Activated CD4-positive, alpha-beta T cell treated with anti-CD3 and anti-CD28 coated beads, Interleukin-2, amount 50 U/mL, for 48 hours (primary cell): ENCODE results near the gene DLG2.

ENCODE experiments used
- DNase-seq, 2 experiments: peaks; one replicate each; pipeline ENCODE4 v3.0.0-alpha.2; 2020

The DLG2 gene

DNA sequence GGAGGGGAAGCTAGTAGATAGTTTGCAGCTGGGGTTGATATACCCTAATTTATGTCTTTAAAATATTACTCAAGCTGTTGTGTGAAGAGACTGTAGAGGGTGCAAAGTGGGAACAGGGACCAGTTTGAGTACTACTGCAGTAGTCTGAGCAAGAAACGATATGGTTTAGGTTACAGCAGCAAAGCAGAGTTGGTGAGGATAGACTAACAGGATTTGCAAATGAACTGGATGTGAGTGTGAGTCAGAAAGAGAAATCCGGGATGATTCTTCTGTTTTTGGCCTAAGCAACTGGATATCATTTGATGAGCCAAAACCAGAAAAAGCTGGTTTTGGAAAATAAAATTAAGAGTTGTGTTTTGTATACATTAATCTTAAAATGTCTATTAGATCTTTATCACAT lies 1591.5 kb downstream of the DLG2 start:
- DNase-seq: no peak

DNA sequence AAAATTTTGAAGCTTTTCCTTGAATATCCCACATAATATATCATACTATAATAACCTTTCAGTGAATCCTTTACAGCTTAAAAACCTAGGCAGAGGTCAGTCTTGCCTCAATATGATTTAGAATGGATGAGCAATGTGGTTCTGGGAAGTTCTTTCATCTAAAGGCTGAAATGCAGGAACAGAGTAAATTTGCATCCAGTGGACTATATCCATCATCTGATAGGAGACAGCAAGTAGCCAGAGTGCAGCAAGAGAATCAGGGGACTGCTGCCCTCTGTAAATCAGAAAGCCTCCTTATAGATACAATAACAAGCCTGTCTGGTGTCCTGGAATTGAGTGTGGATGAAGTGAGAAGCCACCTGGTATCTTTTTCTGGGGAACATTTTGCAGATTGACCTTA lies 1592.7 kb downstream of the DLG2 start:
- DNase-seq: no peak

DNA sequence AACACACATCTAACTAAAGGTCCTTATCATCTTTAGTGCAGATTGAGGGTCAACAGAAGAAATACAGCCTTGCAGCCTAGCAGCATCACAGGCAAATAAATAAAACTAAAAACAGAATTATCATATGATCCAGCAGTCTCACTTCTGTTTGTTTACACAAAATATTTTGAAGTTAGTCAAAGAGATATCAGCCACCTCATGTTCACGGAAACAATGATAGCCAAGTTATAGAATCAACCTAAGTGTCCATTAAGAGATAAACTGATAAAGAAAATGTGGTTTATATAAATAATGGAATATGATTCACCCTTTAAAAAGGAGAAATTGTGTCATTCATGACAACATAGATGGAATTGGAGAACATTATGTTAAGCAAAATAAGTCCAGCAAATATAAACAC lies 1602.9 kb downstream of the DLG2 start:
- no peak for DNase-seq

DNA sequence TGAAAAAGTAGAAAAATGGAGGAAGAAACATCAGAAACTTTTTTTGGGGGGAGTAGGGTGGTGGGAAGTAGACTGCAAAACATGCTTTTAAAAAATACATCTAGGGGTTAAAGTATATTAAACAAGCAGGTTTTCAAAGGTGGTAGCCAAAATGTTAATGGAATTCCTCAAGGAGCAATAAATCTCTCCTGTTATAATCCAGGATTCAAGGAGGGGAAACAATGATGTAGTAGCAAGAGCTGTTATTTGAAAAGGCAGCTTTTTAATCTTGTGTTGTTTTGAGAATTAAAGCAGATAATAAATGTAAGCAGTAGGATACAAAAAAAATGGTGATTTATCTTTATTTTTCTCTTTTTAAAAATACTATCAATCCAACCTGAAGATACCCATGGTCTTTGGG lies 1604.4 kb downstream of the DLG2 start:
- DNase-seq: no peak

GRCh38 chr11:84022201-84022600 lies 1604.9 kb downstream of the DLG2 start:
- DNase-seq: no peak

DNA sequence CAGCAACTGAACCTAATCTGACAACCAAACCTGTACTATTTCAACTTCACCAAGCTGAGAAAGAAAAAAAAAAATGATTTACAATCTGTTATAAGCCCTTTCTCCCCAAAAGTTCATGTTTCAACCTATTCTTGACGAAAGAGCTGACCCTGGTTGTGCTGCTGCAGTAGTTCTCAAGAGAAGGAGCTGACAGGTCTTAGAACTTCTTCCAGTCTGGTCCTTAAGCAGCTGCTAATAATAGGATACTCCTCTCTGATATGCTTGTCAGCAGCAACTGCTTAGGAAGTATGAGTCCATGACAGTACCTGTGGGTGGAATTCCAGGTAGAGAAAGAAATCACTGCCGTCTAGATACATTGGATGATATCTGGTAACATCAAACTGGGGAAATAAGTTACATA lies 1605.9 kb downstream of the DLG2 start:
- DNase-seq: no peak

GRCh38 chr11:84019571-84020194 lies 1607.5 kb downstream of the DLG2 start:
- DNase-seq: no peak

DNA sequence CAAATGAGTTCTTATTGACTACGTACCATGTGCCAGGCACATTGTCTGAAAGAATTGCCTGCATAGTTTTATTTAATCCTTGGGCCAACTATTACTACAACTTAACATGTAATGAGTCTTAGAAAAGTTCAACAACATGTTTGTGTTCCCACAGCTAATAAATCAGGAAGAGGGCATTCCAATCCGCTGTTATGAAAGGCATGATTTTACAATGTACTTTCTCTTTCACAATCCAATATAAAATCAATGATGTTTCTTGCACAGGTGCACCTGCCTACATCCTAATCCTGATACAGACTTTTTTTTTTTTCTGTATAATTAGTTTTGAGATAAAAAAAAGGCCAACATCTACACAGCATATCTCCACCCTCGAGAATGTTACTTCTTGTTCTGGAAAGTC lies 1612.6 kb downstream of the DLG2 start:
- DNase-seq: no peak

DNA sequence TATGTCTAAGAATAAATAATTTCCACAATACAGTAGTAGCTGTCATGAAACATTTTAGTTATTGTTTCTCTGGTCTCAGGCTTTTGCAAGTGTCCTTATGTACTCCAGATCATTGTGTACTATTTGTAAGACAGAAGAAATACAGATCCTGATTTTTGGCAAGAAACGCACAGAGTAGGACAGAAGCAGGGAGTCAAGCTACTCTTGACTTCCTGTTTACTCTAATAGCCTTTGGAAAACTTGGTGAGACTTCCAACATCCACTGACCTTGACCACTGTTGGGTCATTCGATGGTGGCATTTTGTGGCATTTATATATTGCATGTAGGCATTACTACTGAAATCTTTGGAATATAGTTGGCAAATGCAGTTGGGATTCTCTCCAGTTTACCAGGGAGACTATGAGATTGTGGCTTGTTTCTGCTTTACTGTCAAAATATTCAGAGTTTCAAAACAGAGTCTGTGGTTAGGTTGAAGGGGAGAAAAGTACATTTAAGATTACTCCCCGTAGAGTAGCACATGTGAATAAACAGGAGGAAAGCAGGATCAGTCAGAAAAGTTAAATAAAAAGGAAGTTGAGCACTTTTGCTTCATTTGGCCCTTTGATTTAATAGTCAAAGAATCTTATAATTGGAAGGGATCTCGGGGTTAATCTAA lies 1614.8 kb downstream of the DLG2 start:
- no peak for DNase-seq

DNA sequence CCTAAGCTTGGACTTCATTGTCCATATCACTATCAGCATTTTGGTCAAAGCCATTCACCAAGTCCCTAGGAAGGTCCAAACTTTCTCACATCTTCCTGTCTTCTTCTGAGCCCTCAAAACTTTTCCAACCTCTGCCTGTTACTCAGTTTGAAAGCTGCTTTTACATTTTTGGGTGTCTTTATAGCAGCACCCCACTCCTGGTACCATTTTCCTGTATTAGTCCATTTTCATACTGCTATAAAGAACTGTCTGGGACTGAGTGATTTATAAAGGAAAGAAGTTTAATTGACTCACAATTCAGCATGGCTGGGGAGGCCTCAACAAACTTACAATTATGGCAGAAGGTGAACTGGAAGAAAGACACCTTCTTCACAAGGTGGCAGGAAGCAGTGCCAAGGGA lies 1624.0 kb downstream of the DLG2 start:
- DNase-seq: no peak

DNA sequence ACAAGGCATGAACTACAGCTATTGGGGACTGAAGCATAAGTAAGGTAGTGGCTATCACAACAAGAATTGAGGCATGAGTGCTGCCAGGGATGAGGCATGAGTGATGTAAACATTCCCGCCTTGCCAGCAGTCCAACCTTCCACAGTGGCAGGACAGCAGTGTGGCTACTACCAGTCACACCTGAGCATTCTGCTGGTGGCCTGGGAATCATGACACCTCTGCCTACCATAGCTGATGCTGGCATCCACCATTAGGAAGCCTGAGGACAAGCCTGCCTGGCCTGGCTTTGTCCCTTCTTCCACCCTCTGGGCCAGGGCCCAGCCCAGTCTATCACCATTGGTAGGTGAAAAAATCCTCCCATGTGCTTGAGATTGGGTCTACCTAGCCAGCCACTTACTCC lies 1628.2 kb downstream of the DLG2 start:
- DNase-seq: no peak

DNA sequence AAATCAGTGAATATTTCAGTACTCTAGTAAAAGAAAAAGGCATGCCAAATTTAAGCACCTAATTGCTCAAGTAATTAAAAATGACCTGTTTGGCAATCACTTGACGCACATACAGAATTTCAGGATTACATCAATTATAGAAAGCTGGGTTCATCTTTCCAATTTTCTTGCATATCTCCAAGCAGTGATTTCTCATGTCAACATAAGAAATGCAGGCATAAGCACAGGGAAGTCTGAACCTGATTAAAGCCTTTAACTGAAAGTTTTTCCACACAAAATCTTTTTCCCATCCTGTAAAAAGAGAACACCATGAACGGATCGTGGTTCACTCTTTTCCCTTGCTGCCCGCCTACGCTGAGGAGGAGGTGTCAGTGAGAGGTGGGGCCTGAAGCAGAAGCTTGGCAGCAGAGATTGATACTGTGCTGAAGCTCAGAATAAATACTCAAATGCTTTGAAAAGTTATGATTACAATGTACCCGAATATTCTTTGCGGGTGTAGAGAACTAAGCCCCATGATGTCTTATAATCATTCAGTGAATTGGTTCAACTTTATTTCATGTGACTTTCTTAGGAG lies 1636.9 kb downstream of the DLG2 start:
- DNase-seq: no peak

DNA sequence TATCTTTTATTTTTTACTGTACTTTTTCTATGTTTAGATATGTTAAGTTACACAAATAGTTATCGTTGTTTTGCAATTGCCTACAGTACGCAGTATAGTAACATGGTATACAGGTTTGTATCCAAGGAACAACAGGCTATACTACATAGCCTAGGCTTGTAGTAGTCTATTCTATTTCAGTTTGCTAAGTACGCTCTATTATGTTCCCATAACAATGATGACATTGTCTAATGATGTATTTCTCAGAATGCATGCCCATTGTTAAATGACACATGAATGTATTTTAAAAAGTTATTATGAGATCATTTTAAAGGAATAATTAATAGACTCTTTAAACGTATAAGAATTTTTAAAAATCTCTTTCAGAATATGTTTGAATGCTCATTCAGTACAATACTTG lies 1644.3 kb downstream of the DLG2 start:
- no peak for DNase-seq

DNA sequence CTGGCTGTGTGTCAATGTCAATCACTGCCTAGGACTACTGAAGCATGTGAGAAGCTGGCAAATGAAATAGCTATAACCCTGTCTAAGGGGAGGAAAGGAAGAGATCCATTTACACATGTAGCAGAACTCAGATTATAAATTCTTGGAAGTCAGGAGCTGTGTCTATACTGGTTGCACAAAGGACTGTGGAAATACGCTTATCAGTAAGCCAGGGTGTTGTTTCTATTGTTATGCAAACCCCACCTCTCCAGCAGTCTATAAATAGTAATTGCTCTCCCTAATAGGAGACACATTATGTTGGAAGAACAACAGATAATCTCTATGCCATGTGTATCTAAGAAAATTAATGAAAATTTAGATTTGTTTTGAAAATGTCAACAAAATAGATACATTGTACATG lies 1647.6 kb downstream of the DLG2 start:
- DNase-seq: no peak

- DNase-seq: no peak
Observed at GRCh38 chr11:83978942-83979341, 1648.2 kb downstream of the DLG2 start.

DNA sequence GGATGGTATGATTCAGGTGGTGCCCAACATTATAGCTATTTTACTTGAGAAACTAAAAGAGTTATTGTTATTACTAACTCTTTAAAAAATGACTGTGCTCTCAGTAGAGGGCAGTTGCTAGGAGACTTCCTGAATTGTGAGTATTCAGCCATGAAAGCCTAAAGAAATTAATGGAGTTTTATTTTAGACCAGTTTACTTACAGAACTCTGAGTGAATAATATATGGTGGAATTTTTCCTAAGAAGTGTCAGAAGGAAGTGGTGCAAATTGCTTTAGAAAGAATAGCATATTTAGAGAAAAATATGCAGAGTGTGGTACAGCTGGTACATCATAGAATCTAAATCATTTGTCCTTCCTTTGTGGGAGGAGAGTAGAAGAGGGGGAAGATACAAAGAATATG lies 1651.1 kb downstream of the DLG2 start:
- no peak for DNase-seq

DNA sequence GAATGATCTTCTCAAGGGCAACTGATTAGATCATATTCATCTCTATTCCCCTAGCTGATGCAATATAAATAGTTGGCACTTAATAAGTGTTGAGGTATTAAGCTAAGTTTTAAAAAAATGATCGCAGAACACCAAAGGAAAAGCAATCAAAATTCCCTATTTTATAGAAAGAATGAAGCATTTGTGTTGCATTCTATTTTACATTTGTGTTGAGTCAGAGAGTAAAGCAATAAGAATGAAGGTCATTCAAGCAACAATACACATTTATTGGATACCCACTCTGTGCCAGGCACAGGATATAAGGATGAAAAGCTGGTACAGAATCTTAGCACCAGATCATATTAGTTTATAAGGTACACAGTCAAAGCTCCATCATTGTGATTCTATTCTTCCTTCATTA lies 1654.6 kb downstream of the DLG2 start:
- DNase-seq: no peak

- DNase-seq: no peak
Observed at GRCh38 chr11:83971063-83971462, 1656.1 kb downstream of the DLG2 start.

DNA sequence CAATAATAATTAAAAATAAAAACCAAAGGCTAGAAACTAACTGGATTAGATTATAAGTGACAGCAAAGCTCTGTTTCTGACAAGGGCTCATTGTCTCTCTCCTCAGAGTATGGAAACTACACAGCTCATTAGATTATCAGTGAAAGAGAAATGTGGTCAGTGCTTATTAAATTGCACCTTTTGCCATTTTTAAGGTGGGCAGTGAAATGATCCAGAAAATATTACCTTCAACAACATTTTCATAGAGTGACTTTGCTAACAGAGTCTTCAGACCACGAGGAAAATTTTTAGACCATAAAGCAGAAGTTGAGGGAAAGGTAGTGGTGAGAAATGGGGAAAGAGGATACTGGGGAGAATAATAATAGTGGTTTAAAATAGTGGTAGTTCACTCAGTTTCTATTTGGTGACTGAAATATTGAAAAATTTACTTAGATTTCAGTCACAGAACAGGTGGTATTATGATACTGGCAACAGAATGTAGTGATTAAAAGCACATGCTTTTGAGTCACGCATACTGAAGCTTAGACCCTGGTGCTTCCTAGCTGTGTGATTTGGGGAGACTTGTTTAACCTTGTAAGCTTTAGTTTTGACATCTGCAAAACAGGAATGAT lies 1657.0 kb downstream of the DLG2 start:
- no peak for DNase-seq

GRCh38 chr11:83957038-83957900 lies 1669.9 kb downstream of the DLG2 start:
- DNase-seq: no peak

DNA sequence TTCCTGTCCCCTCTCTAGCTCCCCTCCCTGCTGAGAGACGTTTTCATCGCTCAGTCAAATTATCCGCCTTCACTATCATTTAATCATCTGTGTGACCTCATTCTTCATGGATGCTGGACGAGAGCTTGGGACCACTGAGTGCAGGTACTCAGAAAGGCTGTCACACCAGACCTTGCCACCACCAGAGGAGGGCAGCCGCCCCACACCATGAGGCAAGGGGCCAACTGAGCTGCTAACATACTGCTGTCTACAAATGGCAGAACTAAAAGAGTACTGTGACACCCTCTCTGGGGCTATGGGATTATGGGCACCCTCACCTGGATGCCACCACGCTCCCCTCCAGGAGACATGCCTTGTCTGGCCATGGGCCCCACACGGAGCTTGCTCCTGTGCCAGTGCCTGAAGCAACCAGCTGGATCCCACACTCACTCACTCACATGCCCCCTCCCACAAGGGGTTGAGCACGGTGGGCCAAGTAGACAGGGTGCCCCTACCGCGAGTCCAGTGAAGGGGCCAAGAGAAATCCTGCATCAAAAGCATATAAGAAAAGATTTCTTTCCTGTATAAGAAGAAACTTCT lies 1670.9 kb downstream of the DLG2 start:
- DNase-seq: no peak

- DNase-seq: no peak
Observed at GRCh38 chr11:83954780-83955179, 1672.4 kb downstream of the DLG2 start.

GRCh38 chr11:83951521-83951920 lies 1675.6 kb downstream of the DLG2 start:
- DNase-seq: no peak
